NCI-H146 (cell line): ENCODE data around the gene RETREG1.
"Not testable (repeated sequence)": the region's sequence is repeated elsewhere in the genome, so short reads cannot be mapped to it uniquely, and the experiment has no call there.

Source experiments
- DNase-seq: peaks from one replicate; lab custom pipeline; 2025; lab: John Stamatoyannopoulos, UW

Gene RETREG1

DNA sequence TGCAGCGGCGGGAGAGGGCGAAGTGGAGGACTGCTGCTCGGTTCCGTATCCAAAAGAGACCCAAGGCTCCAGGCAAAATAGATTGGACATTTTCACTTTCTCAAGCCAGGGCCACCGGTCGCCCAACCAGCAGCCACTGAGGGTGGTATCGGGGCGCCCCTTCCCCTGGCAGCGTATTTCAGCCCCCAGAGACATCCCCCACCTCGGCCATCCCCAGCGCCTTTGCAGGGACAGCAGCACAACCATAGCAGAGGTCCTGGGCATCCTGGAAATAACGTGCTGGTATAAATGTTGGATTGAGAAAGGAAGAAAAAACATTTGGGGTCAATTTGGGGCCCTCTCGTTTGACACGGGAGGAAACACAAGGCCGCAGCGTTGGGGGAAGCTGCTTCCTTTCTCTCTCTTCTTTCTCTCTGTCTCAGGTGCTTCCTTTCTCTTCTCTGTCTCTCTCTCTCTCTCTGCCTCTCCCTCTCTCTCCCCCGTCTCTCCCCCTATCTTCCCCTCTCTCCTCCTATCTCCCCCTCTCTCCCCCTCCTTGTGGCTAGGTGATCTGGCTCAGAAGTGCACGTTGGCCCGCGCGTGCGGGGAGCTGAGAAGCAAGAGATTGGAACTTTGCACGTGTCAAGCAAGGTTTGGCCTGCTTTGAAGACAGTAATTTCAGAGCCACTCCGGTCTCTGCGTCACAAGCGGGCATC lies 624 bp upstream of the RETREG1 start:
- peak; percentile 16 for DNase-seq

GRCh38 chr5:16615741-16616535 lies 859 bp downstream of the RETREG1 start:
- peak; percentile 59 for DNase-seq

GRCh38 chr5:16612007-16612406 lies 4.8 kb downstream of the RETREG1 start:
- no peak for DNase-seq

GRCh38 chr5:16610896-16611295 lies 5.9 kb downstream of the RETREG1 start:
- not testable (repeated sequence) for DNase-seq

- DNase-seq, result no peak
Measured at GRCh38 chr5:16609412-16609811, 7.4 kb downstream of the RETREG1 start.

DNA sequence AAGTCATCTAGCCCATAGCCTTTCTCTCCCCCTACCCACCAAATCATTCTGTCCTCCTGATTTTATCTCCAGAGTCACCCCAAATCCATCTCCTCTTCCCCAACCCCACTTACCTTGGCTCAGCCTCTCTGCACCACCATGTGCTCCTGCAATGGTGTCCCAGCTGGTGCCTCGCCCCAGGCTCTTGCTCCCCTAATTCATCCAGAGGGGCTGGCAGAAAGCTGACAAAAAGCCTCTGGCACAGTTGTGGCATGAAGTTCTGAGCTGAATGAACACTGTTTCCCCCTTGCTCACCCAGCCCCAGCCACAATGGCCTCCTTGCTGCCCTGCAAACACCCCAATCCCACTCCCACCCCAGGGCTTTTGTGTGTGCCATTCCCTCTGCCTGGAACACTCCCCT lies 10.2 kb downstream of the RETREG1 start:
- no peak for DNase-seq

DNA sequence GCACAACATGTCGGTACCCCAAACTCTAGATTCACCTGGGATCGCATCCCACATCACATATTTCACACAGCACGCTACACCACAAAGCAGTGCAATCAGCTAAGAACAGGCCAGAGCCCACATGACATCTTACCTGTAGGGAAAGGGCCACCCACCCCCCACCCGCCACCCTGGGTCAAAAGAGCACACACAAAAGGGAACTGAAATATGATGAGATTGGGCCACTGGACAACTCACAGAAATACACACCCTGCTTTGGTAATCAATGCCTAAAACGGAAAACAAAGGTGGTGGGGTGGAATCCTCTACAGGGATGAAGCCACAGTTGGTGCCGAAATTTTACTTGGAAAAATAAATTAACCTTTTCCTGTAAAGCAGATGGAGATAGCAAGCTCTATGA lies 13.1 kb downstream of the RETREG1 start:
- DNase-seq, result no peak

GRCh38 chr5:16603295-16603694 lies 13.5 kb downstream of the RETREG1 start:
- DNase-seq, result no peak

DNA sequence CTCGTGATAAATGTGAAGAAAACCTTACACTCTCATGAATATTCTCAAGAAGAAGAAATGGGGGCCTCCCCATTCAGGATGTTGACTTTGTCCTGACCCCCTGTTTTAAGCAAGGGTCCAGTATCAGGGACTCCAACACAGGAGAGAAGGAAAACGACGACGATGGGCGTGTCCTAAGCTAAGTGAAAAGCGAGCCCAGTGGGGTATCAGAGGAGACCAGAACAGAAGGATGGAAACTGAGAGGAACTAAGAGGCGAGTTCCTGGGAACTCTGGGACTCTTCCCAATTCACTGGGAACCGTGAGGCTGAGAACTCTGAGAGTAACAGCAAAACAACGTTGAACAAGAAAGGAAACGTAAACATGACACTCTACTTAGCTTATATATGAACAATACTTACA lies 14.6 kb downstream of the RETREG1 start:
- DNase-seq, result no peak

GRCh38 chr5:16600946-16601345 lies 15.9 kb downstream of the RETREG1 start:
- DNase-seq, result no peak

DNA sequence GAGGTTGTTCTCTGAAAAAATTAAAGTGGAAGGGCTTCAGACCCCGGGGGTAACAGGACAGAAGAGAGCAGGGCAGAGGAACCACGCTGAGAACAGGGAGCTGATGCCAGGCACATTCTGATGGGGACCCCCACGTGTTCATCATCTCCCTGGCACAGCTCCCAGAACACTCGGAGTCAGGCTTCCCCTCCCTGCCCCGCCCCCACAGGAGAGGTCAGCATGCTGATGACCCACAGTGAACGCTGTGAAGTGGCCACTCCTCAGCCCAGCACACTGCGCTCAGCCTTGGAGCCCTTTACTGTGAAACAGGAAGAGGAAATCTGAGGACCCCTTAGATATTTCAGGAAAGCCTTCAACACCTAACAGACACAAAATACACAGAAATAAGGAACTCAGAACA lies 16.4 kb downstream of the RETREG1 start:
- DNase-seq, result no peak

DNA sequence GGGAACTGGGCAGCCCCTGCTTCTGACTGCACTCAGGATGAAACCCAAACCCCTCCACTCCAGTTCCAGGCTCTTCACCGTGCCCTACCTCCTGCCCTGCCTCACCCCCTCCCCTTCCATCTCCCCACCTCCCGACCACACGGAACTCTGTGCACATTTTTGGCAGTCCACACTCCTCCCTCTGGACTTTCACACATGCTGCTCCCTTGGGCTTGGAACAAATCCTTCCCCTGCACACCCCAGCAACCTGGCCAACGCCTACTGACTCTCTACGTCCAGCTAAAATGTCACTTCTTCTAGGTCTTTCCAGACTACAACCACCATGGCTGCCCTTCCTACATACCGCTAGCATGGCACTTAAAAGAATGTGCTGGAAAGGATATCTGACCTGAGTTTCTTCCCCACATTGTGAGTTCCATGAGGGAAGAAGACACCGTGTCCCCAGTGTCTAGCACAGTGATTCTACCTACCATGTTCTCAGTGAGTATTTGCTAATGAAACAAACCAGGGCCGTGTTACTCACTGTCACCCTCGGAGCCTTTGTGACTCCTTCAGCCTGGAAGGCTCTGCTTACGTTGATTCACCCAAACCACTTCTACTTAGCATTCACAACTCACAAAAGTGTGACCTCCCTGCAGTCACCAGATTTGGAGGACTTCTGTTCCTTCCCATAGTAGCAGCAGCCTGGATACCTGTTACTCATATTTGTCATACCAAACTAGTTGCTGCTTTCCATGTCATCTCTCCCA lies 18.7 kb downstream of the RETREG1 start:
- DNase-seq, result no peak

DNA sequence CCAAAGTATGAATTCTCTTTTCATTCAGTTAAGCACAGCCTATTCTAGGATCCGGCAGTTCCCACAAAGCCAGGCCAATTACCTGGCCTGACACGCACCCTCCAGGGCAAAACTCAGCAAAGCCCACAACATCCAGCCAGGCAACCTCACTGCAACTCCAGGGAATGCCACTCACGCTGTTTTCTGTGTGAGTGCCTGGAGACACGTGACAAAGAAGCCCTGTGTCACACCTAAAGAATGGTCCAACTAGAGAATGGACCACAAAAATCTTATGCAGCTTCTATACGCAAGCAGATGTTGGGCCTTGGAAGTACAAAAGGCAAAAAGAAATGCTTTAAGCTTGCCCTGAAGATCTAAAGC lies 20.2 kb downstream of the RETREG1 start:
- DNase-seq, result peak; percentile 64

DNA sequence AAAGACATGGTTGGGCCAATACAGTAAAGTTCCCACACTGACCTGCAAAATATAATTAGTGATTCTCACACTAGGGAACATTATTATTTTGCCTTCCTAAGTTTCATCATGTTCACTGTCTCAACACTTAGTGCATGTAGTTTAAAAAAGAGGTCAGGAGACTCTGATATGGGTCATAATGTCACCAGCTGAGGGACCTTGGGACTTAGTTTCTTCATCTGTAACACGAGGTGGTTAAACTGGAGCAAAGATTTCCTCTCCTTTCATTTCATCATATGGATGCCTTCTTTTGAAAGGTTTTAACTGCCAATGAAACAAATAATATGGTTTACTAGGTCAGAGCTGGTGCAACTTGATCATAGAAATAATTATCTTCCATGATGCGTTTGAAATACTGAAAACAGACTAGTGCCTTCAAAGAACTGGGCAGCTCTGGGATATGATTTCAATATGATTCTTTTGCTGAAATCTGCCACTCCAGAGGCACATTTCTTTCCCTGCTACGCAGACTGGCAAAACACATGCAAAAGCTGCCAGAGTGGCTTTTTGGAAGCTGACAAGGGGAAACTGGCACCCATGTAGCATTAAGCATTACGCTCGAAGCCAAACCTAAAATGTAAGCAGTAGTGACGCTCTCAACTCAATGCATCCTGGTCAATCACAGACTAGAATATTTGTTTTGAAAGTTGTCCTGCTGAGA lies 20.8 kb downstream of the RETREG1 start:
- DNase-seq, result no peak

- peak; percentile 17 for DNase-seq
Measured at GRCh38 chr5:16593628-16594027, 23.2 kb downstream of the RETREG1 start.

GRCh38 chr5:16593013-16593412 lies 23.8 kb downstream of the RETREG1 start:
- peak; percentile 74 for DNase-seq

- DNase-seq, result peak; percentile 27
Measured at GRCh38 chr5:16592255-16592654, 24.5 kb downstream of the RETREG1 start.

DNA sequence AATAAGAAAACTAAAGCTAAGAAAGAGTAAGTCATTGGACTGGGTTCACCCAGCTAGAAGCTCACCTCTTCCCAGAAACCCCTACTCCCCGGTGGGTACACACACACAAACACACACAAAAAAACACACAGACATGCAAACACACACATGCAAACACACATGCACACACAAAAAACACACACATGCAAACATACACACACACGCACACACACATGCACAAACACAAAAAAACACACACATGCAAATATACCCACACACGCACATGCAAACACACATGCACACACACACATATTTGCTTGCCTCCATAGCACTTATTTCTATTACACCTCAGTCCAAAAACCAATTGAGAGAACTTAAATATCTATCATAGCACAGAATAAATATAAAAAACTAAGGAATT lies 26.1 kb downstream of the RETREG1 start:
- no peak for DNase-seq

GRCh38 chr5:16589658-16590057 lies 27.1 kb downstream of the RETREG1 start:
- DNase-seq, result no peak

- DNase-seq, result peak; percentile 42
Measured at GRCh38 chr5:16588434-16589214, 28.2 kb downstream of the RETREG1 start.

DNA sequence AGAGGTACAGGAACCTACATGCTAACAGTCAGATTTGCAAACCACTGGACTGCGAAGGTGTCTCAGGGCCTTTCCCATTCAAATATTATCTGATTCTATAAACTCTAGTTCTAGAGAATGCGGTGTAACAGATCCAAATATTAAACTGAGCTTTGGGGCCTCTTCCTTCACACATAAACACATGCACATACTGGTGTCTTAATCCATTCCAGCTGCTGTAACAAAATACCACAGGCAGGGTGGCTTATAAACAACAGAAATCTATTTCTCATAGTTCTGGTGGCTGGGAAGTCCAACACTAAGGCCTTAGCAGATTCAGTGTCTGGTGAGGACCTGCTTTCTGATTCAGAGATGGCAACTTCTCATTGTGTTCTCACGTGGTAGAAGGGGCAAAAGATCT lies 30.2 kb downstream of the RETREG1 start:
- no peak for DNase-seq
